ENCODE measurements around the gene ARL14EP.

- TF ChIP-seq EZH2 (IDR thresholded peaks at IDR 0.05; ENCODE audit: borderline replicate concordance) = no peak
- TF ChIP-seq CTCF (IDR thresholded peaks at IDR 0.05; ENCODE audit: poor library complexity) = no peak
- no peak for TF ChIP-seq EZH2phosphoT487 (IDR thresholded peaks at IDR 0.05; ENCODE audit: low read depth, severe bottlenecking, unreplicated experiment)
Measured at GRCh38 chr11:30291331-30291730, 31.6 kb upstream of the ARL14EP start.
